OCI-LY3 (cell line): Measurements from ENCODE around the gene PCP4.

ENCODE experiments used
- CTCF ChIP-seq: fragments of 200-600, 300-600 bp; sonication (generic); IDR thresholded peaks from 2 replicates; pipeline ENCODE4 v1.5.1; 2014; ENCODE audit warnings: antibody characterized with exemption, low read length, low read depth
- EZH2phosphoT487 ChIP-seq: fragments of 200-600 bp; shearing (Covaris generic); IDR thresholded peaks from 2 replicates; pipeline ENCODE4 v1.6.1; 2018; ENCODE audit warnings: antibody characterized with exemption, mixed run types, low read depth

- TF ChIP-seq CTCF (no peak), EZH2phosphoT487 (no peak)
Observed at GRCh38 chr21:39956586-39956985, 89.3 kb downstream of the PCP4 start.
